Esophagus squamous epithelium (tissue), 4 donors: ENCODE data around the gene PMM2.

Experiments used
- POLR2A ChIP-seq, 4 donors: fragments of 450-650 bp; IDR thresholded peaks; one replicate each; pipeline ENCODE4 v1.6.1; 2017; ENCODE audit warnings: antibody characterized with exemption in 4 of 4, mild to moderate bottlenecking in 4 of 4, moderate library complexity in 3 of 4
- TF ChIP-seq, protein P1 (sequence below), 6 experiments: fragments of 450-650 bp in 4 of 6; fragments of 200-600 bp in 2 of 6; sonication (generic) in 2 of 6; IDR thresholded peaks; one replicate each; pipeline ENCODE4 v1.5.1; 2016 to 2019; ENCODE audit warnings: antibody characterized with exemption in 6 of 6, mild to moderate bottlenecking in 4 of 6, moderate library complexity in 4 of 6

DNA sequence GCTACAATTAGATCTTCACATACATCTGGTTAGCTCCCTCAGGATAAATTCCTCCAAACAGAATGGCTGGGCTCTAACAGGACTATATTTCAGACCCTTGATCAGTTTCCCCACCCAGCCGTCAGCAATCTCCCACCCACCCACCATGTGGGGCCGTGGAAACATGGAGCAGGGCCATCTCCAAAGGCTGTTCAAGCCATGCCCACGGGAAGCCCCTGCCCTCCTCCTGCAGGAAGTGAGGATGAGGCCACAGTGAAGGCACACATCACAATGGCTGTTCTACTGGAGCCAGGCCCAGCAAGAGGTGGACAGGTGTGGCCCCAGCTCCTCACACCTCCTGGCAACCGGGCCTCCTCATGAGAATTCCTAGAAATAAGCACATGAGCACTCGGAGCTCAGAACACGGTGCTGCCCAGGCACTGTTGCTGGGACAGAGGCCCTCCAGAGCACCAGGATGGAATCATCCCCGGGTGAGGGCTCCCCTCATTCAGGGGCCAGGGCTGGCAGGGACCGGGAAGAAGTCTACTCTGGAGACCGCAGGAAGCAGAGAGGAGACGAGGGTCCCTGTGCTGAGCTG is 84.5 kb downstream of the PMM2 start, which contains the start of gene LITAFD:
- no peak for TF ChIP-seq POLR2A (IDR thresholded peaks at IDR 0.05)
- TF ChIP-seq, protein P1, sequence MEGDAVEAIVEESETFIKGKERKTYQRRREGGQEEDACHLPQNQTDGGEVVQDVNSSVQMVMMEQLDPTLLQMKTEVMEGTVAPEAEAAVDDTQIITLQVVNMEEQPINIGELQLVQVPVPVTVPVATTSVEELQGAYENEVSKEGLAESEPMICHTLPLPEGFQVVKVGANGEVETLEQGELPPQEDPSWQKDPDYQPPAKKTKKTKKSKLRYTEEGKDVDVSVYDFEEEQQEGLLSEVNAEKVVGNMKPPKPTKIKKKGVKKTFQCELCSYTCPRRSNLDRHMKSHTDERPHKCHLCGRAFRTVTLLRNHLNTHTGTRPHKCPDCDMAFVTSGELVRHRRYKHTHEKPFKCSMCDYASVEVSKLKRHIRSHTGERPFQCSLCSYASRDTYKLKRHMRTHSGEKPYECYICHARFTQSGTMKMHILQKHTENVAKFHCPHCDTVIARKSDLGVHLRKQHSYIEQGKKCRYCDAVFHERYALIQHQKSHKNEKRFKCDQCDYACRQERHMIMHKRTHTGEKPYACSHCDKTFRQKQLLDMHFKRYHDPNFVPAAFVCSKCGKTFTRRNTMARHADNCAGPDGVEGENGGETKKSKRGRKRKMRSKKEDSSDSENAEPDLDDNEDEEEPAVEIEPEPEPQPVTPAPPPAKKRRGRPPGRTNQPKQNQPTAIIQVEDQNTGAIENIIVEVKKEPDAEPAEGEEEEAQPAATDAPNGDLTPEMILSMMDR (IDR thresholded peaks at IDR 0.05) = no peak
